Ovary (tissue), 3 donors: Measurements from ENCODE around the gene CCDC13.

Experiments used
- EP300 ChIP-seq: sonication (generic); formaldehyde crosslinking; IDR thresholded peaks from one replicate; pipeline ENCODE4 v1.6.1; 2017; ENCODE audit warnings: antibody characterized with exemption
- TF ChIP-seq, protein P1 (sequence below), 3 donors: fragments of 450-650 bp in 2 of 3; fragments of 200-600 bp in 1 of 3; IDR thresholded peaks; one replicate each; pipeline versions ENCODE4 v1.5.1 to v1.8.0; 2016 to 2022; ENCODE audit warnings: antibody characterized with exemption in 3 of 3, mild to moderate bottlenecking in 1 of 3
- donor health status: DM: no; HTN: no; CAD: no.

DNA sequence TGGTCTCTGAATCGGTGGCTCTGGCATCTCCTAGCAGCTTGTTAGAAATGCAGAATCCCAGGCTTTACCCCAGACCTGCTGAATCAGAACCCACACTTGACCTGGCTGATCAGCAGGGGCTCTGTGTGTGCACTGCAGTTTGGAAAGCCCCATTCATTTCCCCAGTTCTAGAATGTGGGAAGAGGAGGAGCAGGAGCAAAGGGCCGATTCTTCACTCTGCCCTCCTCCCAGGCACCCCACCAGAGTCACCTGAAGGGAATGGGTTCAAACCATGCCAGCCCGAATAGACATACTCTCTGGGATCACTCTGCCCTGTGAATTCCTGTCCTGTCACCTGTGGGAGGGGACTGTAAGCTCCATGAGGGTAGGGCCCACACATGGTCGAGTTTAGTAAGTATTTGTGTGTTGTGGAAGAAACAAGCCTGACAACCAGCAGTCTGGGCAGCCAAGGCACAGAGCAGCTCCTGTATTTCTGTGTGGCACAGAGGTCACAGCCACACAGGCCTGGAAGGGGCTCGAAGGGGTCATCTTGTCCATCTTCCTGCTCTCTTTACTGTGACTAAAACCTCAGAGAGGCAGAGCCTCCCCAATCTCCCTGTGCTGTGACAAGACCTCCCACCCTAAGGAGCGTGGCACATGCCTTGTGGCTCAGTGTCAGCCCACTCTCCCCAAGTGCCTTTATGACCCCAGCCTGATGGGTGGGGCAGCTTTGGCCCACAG lies 41.4 kb downstream of the CCDC13 start:
- TF ChIP-seq EP300 = no peak
- TF ChIP-seq, protein P1, sequence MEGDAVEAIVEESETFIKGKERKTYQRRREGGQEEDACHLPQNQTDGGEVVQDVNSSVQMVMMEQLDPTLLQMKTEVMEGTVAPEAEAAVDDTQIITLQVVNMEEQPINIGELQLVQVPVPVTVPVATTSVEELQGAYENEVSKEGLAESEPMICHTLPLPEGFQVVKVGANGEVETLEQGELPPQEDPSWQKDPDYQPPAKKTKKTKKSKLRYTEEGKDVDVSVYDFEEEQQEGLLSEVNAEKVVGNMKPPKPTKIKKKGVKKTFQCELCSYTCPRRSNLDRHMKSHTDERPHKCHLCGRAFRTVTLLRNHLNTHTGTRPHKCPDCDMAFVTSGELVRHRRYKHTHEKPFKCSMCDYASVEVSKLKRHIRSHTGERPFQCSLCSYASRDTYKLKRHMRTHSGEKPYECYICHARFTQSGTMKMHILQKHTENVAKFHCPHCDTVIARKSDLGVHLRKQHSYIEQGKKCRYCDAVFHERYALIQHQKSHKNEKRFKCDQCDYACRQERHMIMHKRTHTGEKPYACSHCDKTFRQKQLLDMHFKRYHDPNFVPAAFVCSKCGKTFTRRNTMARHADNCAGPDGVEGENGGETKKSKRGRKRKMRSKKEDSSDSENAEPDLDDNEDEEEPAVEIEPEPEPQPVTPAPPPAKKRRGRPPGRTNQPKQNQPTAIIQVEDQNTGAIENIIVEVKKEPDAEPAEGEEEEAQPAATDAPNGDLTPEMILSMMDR (IDR thresholded peaks at IDR 0.05) = no peak
